HEK293 (cell line): ENCODE data around the gene CSTPP1.
"Not testable (repeated sequence)": the region's sequence is repeated elsewhere in the genome, so short reads cannot be mapped to it uniquely, and the experiment has no call there.

Experiments used
- CTCF ChIA-PET: fragments of 350-600 bp; formaldehyde crosslinking; extraction: SDS; loops from one replicate; lab custom pipeline; 2021; ENCODE audit warnings: antibody characterized with exemption; lab: Yijun Ruan, JAX
- POLR2A ChIA-PET: fragments of 300-600 bp; formaldehyde crosslinking; extraction: SDS; loops from one replicate; lab custom pipeline; 2020; ENCODE audit warnings: antibody characterized with exemption, inconsistent platforms; lab: Yijun Ruan, JAX
- H3K27ac ChIP-seq: fragments of 200-500 bp; sonication (Bioruptor generic); 2 replicates; pipeline ENCODE4 v1.5.1; 2014; ENCODE audit warnings: low read depth, low read length, control low read depth, inconsistent platforms; ENCODE audit errors: extremely low read depth
- H3K36me3 ChIP-seq, 2 experiments: fragments of 200-500 bp in 1 of 2; sonication (Bioruptor generic) in 1 of 2; 1 replicate in 1 of 2; 2 replicates in 1 of 2; pipeline ENCODE4 v1.5.1; 2014 to 2017; ENCODE audit warnings: inconsistent platforms in 2 of 2, low read length in 2 of 2; ENCODE audit not compliant: control insufficient read depth in 2 of 2, insufficient read depth in 1 of 2
- H3K4me1 ChIP-seq: fragments of 200-500 bp; sonication (Bioruptor generic); 2 replicates; pipeline ENCODE4 v1.5.1; 2014; ENCODE audit warnings: mild to moderate bottlenecking, low read length, inconsistent platforms; ENCODE audit not compliant: control insufficient read depth, insufficient read depth
- H3K4me3 ChIP-seq: 2 replicates; pipeline ENCODE4 v1.5.1; 2011; ENCODE audit warnings: low read depth, mild to moderate bottlenecking, control low read depth, low read length, moderate library complexity
- H3K9me3 ChIP-seq: fragments of 200-500 bp; sonication (Bioruptor generic); 2 replicates; pipeline ENCODE4 v1.5.1; 2014; ENCODE audit warnings: low read depth, low read length, inconsistent platforms; ENCODE audit not compliant: control insufficient read depth, insufficient read depth
- BCL11B ChIP-seq: fragments of 450-650 bp; formaldehyde crosslinking; IDR thresholded peaks from 2 replicates; pipeline ENCODE4 v1.5.1; 2016; ENCODE audit warnings: low read depth, missing biosample characterization, missing genetic modification characterization
- EGR2 ChIP-seq: fragments of 450-650 bp; formaldehyde crosslinking; IDR thresholded peaks from 2 replicates; pipeline ENCODE4 v1.5.1; 2016; ENCODE audit warnings: low read depth, missing biosample characterization, missing genetic modification characterization
- FEZF1 ChIP-seq: fragments of 450-650 bp; formaldehyde crosslinking; IDR thresholded peaks from 2 replicates; pipeline ENCODE4 v1.5.1; 2016; ENCODE audit warnings: missing biosample characterization, missing genetic modification characterization
- TRIM28 ChIP-seq: IDR thresholded peaks from 2 replicates; pipeline ENCODE4 v1.6.1; 2011; ENCODE audit warnings: low read length, control low read depth, borderline replicate concordance
- ZBTB26 ChIP-seq: fragments of 450-650 bp; formaldehyde crosslinking; optimal IDR thresholded peaks from 2 replicates; pipeline ENCODE3; 2016; ENCODE audit warnings: missing biosample characterization, mild to moderate bottlenecking, missing genetic modification characterization
- ZNF133 ChIP-seq: fragments of 450-650 bp; formaldehyde crosslinking; IDR thresholded peaks from 2 replicates; pipeline ENCODE4 v1.5.1; 2016; ENCODE audit warnings: missing biosample characterization, missing genetic modification characterization
- ZNF146 ChIP-seq: fragments of 450-650 bp; formaldehyde crosslinking; IDR thresholded peaks from 2 replicates; pipeline ENCODE4 v1.5.1; 2016; ENCODE audit warnings: missing biosample characterization, missing genetic modification characterization
- ZNF157 ChIP-seq: fragments of 450-650 bp; formaldehyde crosslinking; IDR thresholded peaks from 2 replicates; pipeline ENCODE4 v1.5.1; 2016; ENCODE audit warnings: missing biosample characterization, missing genetic modification characterization
- ZNF174 ChIP-seq: fragments of 450-650 bp; formaldehyde crosslinking; IDR thresholded peaks from 2 replicates; pipeline ENCODE4 v1.5.0; 2017; ENCODE audit warnings: missing biosample characterization, mild to moderate bottlenecking, missing genetic modification characterization
- ZNF280C ChIP-seq: fragments of 450-650 bp; formaldehyde crosslinking; IDR thresholded peaks from 2 replicates; pipeline ENCODE4 v1.5.1; 2016; ENCODE audit warnings: missing biosample characterization, missing genetic modification characterization
- ZNF311 ChIP-seq: fragments of 450-650 bp; formaldehyde crosslinking; IDR thresholded peaks from 2 replicates; pipeline ENCODE4 v1.5.1; 2017; ENCODE audit warnings: missing biosample characterization, missing genetic modification characterization, borderline replicate concordance
- ZNF354C ChIP-seq: fragments of 450-650 bp; formaldehyde crosslinking; IDR thresholded peaks from 2 replicates; pipeline ENCODE4 v1.5.1; 2016; ENCODE audit warnings: missing biosample characterization, missing genetic modification characterization, low read depth, borderline replicate concordance
- ZNF362 ChIP-seq: fragments of 450-650 bp; formaldehyde crosslinking; IDR thresholded peaks from 2 replicates; pipeline ENCODE4 v1.5.1; 2016; ENCODE audit warnings: missing biosample characterization, missing genetic modification characterization
- ZNF423 ChIP-seq: fragments of 450-650 bp; formaldehyde crosslinking; IDR thresholded peaks from 2 replicates; pipeline ENCODE4 v1.5.1; 2016; ENCODE audit warnings: missing biosample characterization, missing genetic modification characterization
- ZNF501 ChIP-seq: fragments of 450-650 bp; formaldehyde crosslinking; IDR thresholded peaks from 2 replicates; pipeline ENCODE4 v1.5.1; 2016; ENCODE audit warnings: missing biosample characterization, missing genetic modification characterization
- ZNF544 ChIP-seq: fragments of 450-650 bp; formaldehyde crosslinking; IDR thresholded peaks from 2 replicates; pipeline ENCODE4 v1.5.0; 2017; ENCODE audit warnings: missing biosample characterization, missing genetic modification characterization
- ZNF571 ChIP-seq: fragments of 450-650 bp; formaldehyde crosslinking; IDR thresholded peaks from 2 replicates; pipeline ENCODE4 v1.5.0; 2017; ENCODE audit warnings: missing biosample characterization, missing genetic modification characterization
- ZNF580 ChIP-seq: fragments of 450-650 bp; formaldehyde crosslinking; IDR thresholded peaks from 2 replicates; pipeline ENCODE4 v1.5.1; 2016; ENCODE audit warnings: missing biosample characterization, missing genetic modification characterization
- ZNF596 ChIP-seq: fragments of 450-650 bp; IDR thresholded peaks from 2 replicates; pipeline ENCODE4 v1.5.0; 2018; ENCODE audit warnings: missing biosample characterization, mild to moderate bottlenecking, missing genetic modification characterization, moderate library complexity
- ZNF623 ChIP-seq: fragments of 450-650 bp; formaldehyde crosslinking; IDR thresholded peaks from 2 replicates; pipeline ENCODE4 v1.5.1; 2016; ENCODE audit warnings: missing biosample characterization, missing genetic modification characterization
- ZNF670 ChIP-seq: fragments of 450-650 bp; formaldehyde crosslinking; IDR thresholded peaks from 2 replicates; pipeline ENCODE4 v1.5.1; 2016; ENCODE audit warnings: missing biosample characterization, missing genetic modification characterization, low read depth
- ZNF677 ChIP-seq: fragments of 450-650 bp; IDR thresholded peaks from 2 replicates; pipeline ENCODE4 v1.5.0; 2018; ENCODE audit warnings: missing biosample characterization, mild to moderate bottlenecking, missing genetic modification characterization, moderate library complexity
- ZNF791 ChIP-seq: fragments of 450-650 bp; formaldehyde crosslinking; IDR thresholded peaks from 2 replicates; pipeline ENCODE4 v1.5.1; 2016; ENCODE audit warnings: missing biosample characterization, missing genetic modification characterization

Gene CSTPP1

GRCh38 chr11:46992386-46992785, 55.8 kb downstream of the CSTPP1 start:
- CTCF ChIA-PET, H3K9me3 ChIP-seq, POLR2A ChIA-PET, H3K4me3 ChIP-seq, H3K4me1 ChIP-seq, H3K27ac ChIP-seq: not testable (repeated sequence)
- H3K36me3 ChIP-seq, result peaks cover 3 to 12% of the 10 kb centered on the region in 2 experiments; a peak in 2 of 3 replicates
- TF ChIP-seq ZNF580 (tag by site-specific recombination) (peak; percentile 60; the same call in 1 of the 2 replicates), ZNF146 (tag by site-specific recombination) (peak; percentile 92)

GRCh38 chr11:46997796-46998195, 61.2 kb downstream of the CSTPP1 start:
- H3K9me3 ChIP-seq, H3K4me3 ChIP-seq, POLR2A ChIA-PET, H3K4me1 ChIP-seq, H3K36me3 ChIP-seq, H3K27ac ChIP-seq: not testable (repeated sequence)
- CTCF ChIA-PET, result interaction anchor here (1.8 kb wide), 1 partner anchor 154 kb away, joined by 6 read pairs; no protein-coding TSS in a partner anchor

GRCh38 chr11:46999217-46999616, 62.7 kb downstream of the CSTPP1 start:
- TF ChIP-seq ZNF670 (tag by site-specific recombination) (no peak), FEZF1 (tag by site-specific recombination) (no peak), ZNF280C (tag by site-specific recombination) (no peak), ZNF544 (tag by site-specific recombination) (no peak), ZBTB26 (tag by site-specific recombination) (no peak), ZNF791 (tag by site-specific recombination) (no peak)
- H3K4me1 ChIP-seq, result no peaks in the 10 kb centered on the region
- ChIA-PET CTCF (interaction anchor here (1.8 kb wide), 1 partner anchor 153 kb away, joined by 6 read pairs; no protein-coding TSS in a partner anchor), POLR2A (interaction anchor here (1.3 kb wide), 1 partner anchor 63 kb away, joined by 3 read pairs; the partner anchor contains the start of gene CSTPP1)
- H3K36me3 ChIP-seq, result no peaks in the 10 kb centered on the region
- H3K4me3 ChIP-seq, result no peak overlapping the region
- no peaks in the 10 kb centered on the region for H3K9me3 ChIP-seq
- H3K27ac ChIP-seq, result no peak overlapping the region

GRCh38 chr11:47000033-47000432, 63.5 kb downstream of the CSTPP1 start:
- H3K4me3 ChIP-seq, result no peak overlapping the region
- no peaks in the 10 kb centered on the region for H3K4me1 ChIP-seq
- H3K36me3 ChIP-seq, result no peaks in the 10 kb centered on the region
- H3K27ac ChIP-seq, result no peak overlapping the region
- ChIA-PET CTCF (interaction anchor here (1.2 kb wide), 1 partner anchor 153 kb away, joined by 6 read pairs; no protein-coding TSS in a partner anchor), POLR2A (interaction anchor here (0.7 to 1.3 kb wide), 2 partner anchors 64 to 81 kb away, joined by 3 read pairs; partner anchors contain the start of gene CSTPP1)
- no peaks in the 10 kb centered on the region for H3K9me3 ChIP-seq
- no peak for TF ChIP-seq ZNF311 (tag by site-specific recombination)
- no peak for TF ChIP-seq BCL11B (tag by site-specific recombination)
- TF ChIP-seq ZNF174 (tag by site-specific recombination), result no peak
- TF ChIP-seq ZNF596 (tag by site-specific recombination), result no peak
- no peak for TF ChIP-seq ZNF501 (tag by site-specific recombination)
- no peak for TF ChIP-seq ZNF362
- no peak for TF ChIP-seq ZNF677 (tag by site-specific recombination)
- no peak for TF ChIP-seq TRIM28
- no peak for TF ChIP-seq ZNF571 (tag by site-specific recombination)
- TF ChIP-seq ZNF146 (tag by site-specific recombination), result no peak
- TF ChIP-seq ZNF354C, result no peak
- no peak for TF ChIP-seq ZNF423
- no peak for TF ChIP-seq ZNF133 (tag by site-specific recombination)
- TF ChIP-seq ZNF157 (tag by site-specific recombination), result no peak
- TF ChIP-seq ZNF623, result no peak
- TF ChIP-seq EGR2 (tag by site-specific recombination), result no peak
